OCI-LY7 (cell line): ENCODE results near the gene FHIT. TPM values are rescaled to one million over a fixed set of nuclear protein-coding genes. Genes with fewer than 3 reads are reported as not detected.

Experiments
- BruUV-seq: library from RNA; stranded (reverse); fragments of 400-500 nt; replicated peaks from 2 replicates; lab custom pipeline; 2021; lab: Mats Ljungman, UMichigan
- CTCF ChIA-PET: fragments of 300-600 bp; sonication (Branson Sonifier 250); formaldehyde crosslinking; loops from one replicate; lab custom pipeline; 2022; ENCODE audit warnings: antibody characterized with exemption; ENCODE audit not compliant: unreplicated experiment; lab: Charles Lee
- POLR2A ChIA-PET: fragments of 300-600 bp; sonication (Branson Sonifier 250); formaldehyde crosslinking; loops from one replicate; lab custom pipeline; 2022; ENCODE audit warnings: antibody characterized with exemption; lab: Charles Lee
- DNase-seq: peaks from one replicate; pipeline ENCODE4 v3.0.0-alpha.2; 2015; ENCODE audit warnings: low spot score
- H2AFZ ChIP-seq: fragments of 200-600 bp; sonication (generic), shearing (Covaris generic); 2 replicates; pipeline ENCODE4 v1.6.1; 2014; ENCODE audit warnings: mild to moderate bottlenecking, antibody characterized with exemption, low read length, moderate library complexity
- H3K27ac ChIP-seq: fragments of 200-600 bp; sonication (generic); 2 replicates; pipeline ENCODE4 v1.5.1; 2014; ENCODE audit warnings: mixed run types, low read depth, mild to moderate bottlenecking, moderate library complexity, low read length, inconsistent platforms; ENCODE audit not compliant: poor library complexity, severe bottlenecking
- H3K36me3 ChIP-seq: fragments of 200-600 bp; sonication (generic); 2 replicates; pipeline ENCODE4 v1.6.1; 2014; ENCODE audit warnings: mild to moderate bottlenecking, antibody characterized with exemption, low read length, moderate library complexity, mixed read lengths; ENCODE audit not compliant: insufficient read depth
- H3K4me1 ChIP-seq: fragments of 200-600 bp; sonication (generic); 2 replicates; pipeline ENCODE4 v1.5.1; 2014; ENCODE audit warnings: mild to moderate bottlenecking, low read length; ENCODE audit not compliant: insufficient read depth, poor library complexity, severe bottlenecking
- H3K4me2 ChIP-seq: fragments of 200-600 bp; sonication (generic); 2 replicates; pipeline ENCODE4 v1.6.1; 2014; ENCODE audit warnings: mild to moderate bottlenecking, low read length
- H3K4me3 ChIP-seq: fragments of 200-600 bp; sonication (generic); 2 replicates; pipeline ENCODE4 v1.5.1; 2014; ENCODE audit warnings: mild to moderate bottlenecking, low read depth, low read length; ENCODE audit not compliant: poor library complexity, severe bottlenecking
- H3K79me2 ChIP-seq: fragments of 200-600 bp; sonication (generic); 2 replicates; pipeline ENCODE4 v1.6.1; 2016; ENCODE audit warnings: low read depth, mild to moderate bottlenecking, low read length, moderate library complexity, mixed read lengths; ENCODE audit not compliant: insufficient read depth
- H3K9me2 ChIP-seq: fragments of 200-600 bp; sonication (generic); 2 replicates; pipeline ENCODE4 v1.6.1; 2016; ENCODE audit warnings: mild to moderate bottlenecking, low read length, mixed read lengths; ENCODE audit not compliant: insufficient read depth
- H3K9me3 ChIP-seq: fragments of 200-600 bp; sonication (generic); 2 replicates; pipeline ENCODE4 v1.6.1; 2014; ENCODE audit warnings: mild to moderate bottlenecking, mixed run types, low read length, mixed read lengths
- H4K20me1 ChIP-seq: fragments of 200-600 bp; sonication (generic); 2 replicates; pipeline ENCODE4 v1.6.1; 2014; ENCODE audit warnings: mild to moderate bottlenecking, antibody characterized with exemption, low read length, moderate library complexity, mixed read lengths; ENCODE audit not compliant: insufficient read depth
- CTCF ChIP-seq: fragments of 200-600 bp; sonication (generic); conservative IDR thresholded peaks from 2 replicates; pipeline ENCODE4 v1.5.1; 2014; ENCODE audit warnings: mild to moderate bottlenecking, antibody characterized with exemption, low read length, moderate library complexity, mixed read lengths
- EZH2phosphoT487 ChIP-seq: fragments of 200-600 bp; sonication (generic); IDR thresholded peaks from 2 replicates; pipeline ENCODE4 v1.6.1; 2018; ENCODE audit warnings: low read depth, borderline replicate concordance, mild to moderate bottlenecking, mixed run types, antibody characterized with exemption, low read length, moderate library complexity, mixed read lengths
- intact Hi-C: fragments of 100-400 bp; cut with micrococcal nuclease; formaldehyde crosslinking; loops from one replicate; pipeline ENCODE4 v1.10.0; 2022; ENCODE audit not compliant: unreplicated experiment
- total RNA-seq, 2 experiments: library from RNA; depleted of rRNA in 1 of 2; stranded (reverse); fragments of >200 nt in 1 of 2; shearing (Covaris generic) in 1 of 2; gene quantifications; 2 replicates each; pipeline ENCODE4 v1.2.3, GENCODE V29; 2014 to 2022

Gene FHIT
- total RNA-seq, 2 experiments from 2014 or later, result 5.0 to 10.9 TPM

DNA sequence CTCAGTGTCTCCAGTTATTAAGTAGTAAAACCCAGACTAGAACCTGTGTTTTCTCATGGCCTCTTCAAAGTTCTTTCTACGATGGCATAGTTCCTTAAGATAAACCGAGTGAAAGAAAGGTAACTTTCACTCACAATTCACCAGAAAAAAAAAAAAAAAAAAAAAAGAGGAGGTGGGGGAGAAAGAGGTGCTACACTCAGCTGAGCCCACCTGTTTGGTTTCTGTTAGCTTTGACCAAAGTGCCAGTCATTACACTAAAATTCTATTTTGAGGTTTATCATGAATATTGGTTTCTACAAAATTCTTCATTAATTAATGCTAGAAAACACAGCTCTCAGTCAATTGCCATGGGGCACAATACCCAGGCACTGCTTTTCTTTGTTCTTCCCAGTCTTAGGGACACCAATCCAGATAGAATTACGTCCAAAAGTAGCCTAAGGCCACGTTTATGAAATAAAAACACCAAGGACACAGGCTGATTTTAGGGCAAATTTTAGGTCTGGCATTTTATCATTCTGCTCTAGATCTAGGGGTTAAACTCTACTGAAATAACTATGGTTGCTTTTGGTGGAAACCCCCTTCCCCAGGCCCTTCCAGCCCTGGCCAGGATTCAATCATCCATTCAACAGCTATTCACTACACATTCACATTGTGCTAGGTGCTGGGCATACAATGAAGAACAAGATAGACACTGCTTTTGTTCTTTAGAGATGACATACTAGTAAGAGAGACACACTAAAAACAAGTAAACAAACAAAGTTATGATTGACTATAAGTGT is 1097.8 kb downstream of the FHIT start:
- no peaks in the 10 kb centered on the region for H3K36me3 ChIP-seq
- intact Hi-C loops, result no loop called here
- no peaks in the 10 kb centered on the region for H3K9me3 ChIP-seq
- H3K4me2 ChIP-seq, result no peak overlapping the region
- no TSS peak for BruUV-seq
- TF ChIP-seq CTCF, result no peak
- no peak for TF ChIP-seq EZH2phosphoT487
- no peaks in the 10 kb centered on the region for H3K9me2 ChIP-seq
- POLR2A ChIA-PET, result interaction anchor here (0.6 kb wide), 2 partner anchors 12 to 682 kb away, joined by 3 read pairs; no protein-coding TSS in a partner anchor
- CTCF ChIA-PET, result no interaction called here
- H3K79me2 ChIP-seq, result no peaks in the 10 kb centered on the region
- H4K20me1 ChIP-seq, result no peaks in the 10 kb centered on the region
- no peak overlapping the region for H2AFZ ChIP-seq
- no peak overlapping the region for H3K4me3 ChIP-seq
- no peak for DNase-seq
- no peak overlapping the region for H3K27ac ChIP-seq
- H3K4me1 ChIP-seq, result no peaks in the 10 kb centered on the region

DNA sequence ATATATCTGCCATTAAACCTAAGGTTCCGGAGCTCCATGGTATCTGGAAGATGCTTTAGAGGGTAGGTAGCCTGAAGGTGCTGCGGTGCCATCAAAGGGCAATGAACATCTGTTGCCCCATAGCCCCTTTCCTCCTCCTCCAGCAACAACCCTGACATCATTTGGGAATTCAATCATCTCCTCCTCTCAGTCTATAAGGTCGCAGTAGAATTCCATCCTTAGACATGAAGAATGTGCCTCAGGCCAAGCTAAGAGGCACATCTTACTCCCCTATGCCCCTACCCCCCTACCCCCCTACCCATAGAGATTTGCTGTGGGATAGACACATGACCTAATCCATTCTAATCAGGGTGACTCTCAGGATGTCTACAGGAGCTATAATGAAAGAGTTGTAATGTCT is 1101.8 kb downstream of the FHIT start:
- Histone ChIP-seq H2AFZ (no peak overlapping the region), H3K9me3 (no peaks in the 10 kb centered on the region), H3K36me3 (no peaks in the 10 kb centered on the region), H3K79me2 (no peaks in the 10 kb centered on the region), H3K4me3 (no peak overlapping the region), H3K27ac (no peak overlapping the region), H4K20me1 (no peaks in the 10 kb centered on the region), H3K4me2 (no peak overlapping the region), H3K4me1 (no peaks in the 10 kb centered on the region), H3K9me2 (no peaks in the 10 kb centered on the region)
- intact Hi-C loops, result no loop called here
- no peak for DNase-seq
- ChIA-PET CTCF (no interaction called here), POLR2A (interaction anchor here (1.0 to 1.5 kb wide), 3 partner anchors 10 to 26 kb away, joined by 3 to 4 read pairs (median 4); no protein-coding TSS in a partner anchor)
- TF ChIP-seq CTCF, result no peak
- no peak for TF ChIP-seq EZH2phosphoT487
- BruUV-seq, result no TSS peak
